ENCODE results near the gene GET4.

DNA sequence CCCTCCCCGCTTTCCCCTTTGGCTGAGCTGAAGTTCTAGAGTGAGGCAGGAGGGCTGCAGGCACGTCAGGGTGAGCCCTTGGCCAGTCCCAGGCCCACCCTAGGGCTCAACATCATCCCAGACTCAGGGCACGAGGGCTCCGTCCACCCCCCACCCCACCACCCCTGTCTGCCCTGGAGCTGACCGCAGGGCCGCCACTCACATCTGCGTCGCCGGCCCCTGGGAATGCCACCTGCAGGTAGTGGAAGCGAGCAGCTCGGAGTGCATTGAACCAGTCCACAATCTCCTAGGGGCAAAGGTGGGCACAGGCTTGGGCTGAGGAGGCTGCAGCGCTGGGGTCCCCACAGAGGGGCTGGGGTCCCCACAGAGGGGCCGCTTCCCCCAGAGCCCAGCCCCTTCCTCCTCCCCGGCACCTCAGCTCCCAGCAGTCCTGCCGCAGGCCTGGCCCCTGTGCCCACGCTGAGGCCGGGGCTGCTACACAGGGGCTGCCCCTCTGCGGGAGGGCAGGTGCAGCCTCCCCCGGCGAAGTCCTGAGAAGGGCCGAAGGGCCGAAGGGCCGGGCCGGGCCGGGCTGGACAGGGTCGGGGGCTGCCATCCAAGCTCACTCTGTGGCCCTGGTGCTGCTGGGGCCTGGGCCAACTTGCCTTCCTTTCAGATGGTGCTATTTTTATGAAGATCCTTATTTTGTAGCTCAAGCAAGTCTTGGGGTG lies 24.1 kb downstream of the GET4 start:
- TF ChIP-seq, protein P1, sequence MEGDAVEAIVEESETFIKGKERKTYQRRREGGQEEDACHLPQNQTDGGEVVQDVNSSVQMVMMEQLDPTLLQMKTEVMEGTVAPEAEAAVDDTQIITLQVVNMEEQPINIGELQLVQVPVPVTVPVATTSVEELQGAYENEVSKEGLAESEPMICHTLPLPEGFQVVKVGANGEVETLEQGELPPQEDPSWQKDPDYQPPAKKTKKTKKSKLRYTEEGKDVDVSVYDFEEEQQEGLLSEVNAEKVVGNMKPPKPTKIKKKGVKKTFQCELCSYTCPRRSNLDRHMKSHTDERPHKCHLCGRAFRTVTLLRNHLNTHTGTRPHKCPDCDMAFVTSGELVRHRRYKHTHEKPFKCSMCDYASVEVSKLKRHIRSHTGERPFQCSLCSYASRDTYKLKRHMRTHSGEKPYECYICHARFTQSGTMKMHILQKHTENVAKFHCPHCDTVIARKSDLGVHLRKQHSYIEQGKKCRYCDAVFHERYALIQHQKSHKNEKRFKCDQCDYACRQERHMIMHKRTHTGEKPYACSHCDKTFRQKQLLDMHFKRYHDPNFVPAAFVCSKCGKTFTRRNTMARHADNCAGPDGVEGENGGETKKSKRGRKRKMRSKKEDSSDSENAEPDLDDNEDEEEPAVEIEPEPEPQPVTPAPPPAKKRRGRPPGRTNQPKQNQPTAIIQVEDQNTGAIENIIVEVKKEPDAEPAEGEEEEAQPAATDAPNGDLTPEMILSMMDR (IDR thresholded peaks at IDR 0.05; ENCODE audit: low read depth, low read length) = no peak
- TF ChIP-seq POLR2A (IDR thresholded peaks at IDR 0.05; ENCODE audit: extremely low read depth, insufficient read length) = no peak
- TF ChIP-seq, protein P2, sequence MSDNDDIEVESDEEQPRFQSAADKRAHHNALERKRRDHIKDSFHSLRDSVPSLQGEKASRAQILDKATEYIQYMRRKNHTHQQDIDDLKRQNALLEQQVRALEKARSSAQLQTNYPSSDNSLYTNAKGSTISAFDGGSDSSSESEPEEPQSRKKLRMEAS (IDR thresholded peaks at IDR 0.05; ENCODE audit: low read depth, low read length) = no peak
